K562 (cell line): ENCODE measurements around the gene ANK3. TPM values are rescaled to one million over a fixed set of nuclear protein-coding genes. Genes with fewer than 3 reads are reported as not detected.

Experiments used
- ATAC-seq: fragments of 200-7000 bp; cut with Tn5 transposase; 3 replicates; pipeline ENCODE4 v1.9.1; 2020; ENCODE audit warnings: moderate library complexity
- BruUV-seq: library from RNA; stranded (reverse); fragments of 400-500 nt; replicated peaks from 2 replicates; lab custom pipeline; 2021; lab: Mats Ljungman, UMichigan
- CTCF ChIA-PET: fragments of 300-600 bp; formaldehyde crosslinking; extraction: SDS; loops from one replicate; lab custom pipeline; 2021; ENCODE audit warnings: low intra/inter-chr PET ratio; lab: Yijun Ruan, JAX
- POLR2A ChIA-PET: fragments of 300-600, 350-650 bp; sonication (Branson Sonifier 250); formaldehyde crosslinking; extraction: SDS; loops from one replicate; lab custom pipeline; 2021; ENCODE audit warnings: antibody characterized with exemption, inconsistent platforms; lab: Yijun Ruan, JAX
- DNase-seq, 4 experiments: peaks; one replicate each; pipeline versions ENCODE4 v3.0.0 to v3.0.0-alpha.2; 2011 to 2018; ENCODE audit warnings: low spot score in 3 of 4, mixed read lengths in 3 of 4; ENCODE audit errors: extremely low read depth in 1 of 4
- FAIRE-seq: peaks from 2 replicates; lab custom pipeline; 2011; peaks lifted over from hg19 to GRCh38; lab: Jason Lieb, UNC
- H2AFZ ChIP-seq: 2 replicates; pipeline ENCODE4 v1.6.0; 2011; ENCODE audit warnings: low read depth, low read length, control low read depth, inconsistent platforms
- H3K27ac ChIP-seq: fragments of 200-600 bp; 3 replicates; pipeline ENCODE4 v1.8.0; 2011; ENCODE audit warnings: low read depth, mild to moderate bottlenecking, control low read depth, inconsistent platforms, low read length, moderate library complexity, mixed read lengths; ENCODE audit errors: extremely low read depth
- H3K27me3 ChIP-seq, 2 experiments: fragments of 300-600 bp in 1 of 2; 2 replicates in 1 of 2; 3 replicates in 1 of 2; pipeline versions ENCODE4 v1.6.0 to v1.8.0; 2011; ENCODE audit warnings: inconsistent platforms in 2 of 2, low read length in 2 of 2, mild to moderate bottlenecking in 1 of 2, mixed read lengths in 1 of 2, moderate library complexity in 1 of 2; ENCODE audit not compliant: control insufficient read depth in 2 of 2, insufficient read depth in 2 of 2
- H3K36me3 ChIP-seq: fragments of 300-600 bp; 3 replicates; pipeline ENCODE4 v1.8.0; 2011; ENCODE audit warnings: mild to moderate bottlenecking, low read length, inconsistent platforms; ENCODE audit not compliant: control insufficient read depth, insufficient read depth
- H3K4me1 ChIP-seq, 2 experiments: fragments of 200-600 bp in 1 of 2; replicated peaks in 1 of 2; 2 replicates in 1 of 2; 3 replicates in 1 of 2; pipeline versions ENCODE4 v1.5.1 to v1.8.0; 2011; ENCODE audit warnings: inconsistent platforms in 2 of 2, low read length in 2 of 2, mild to moderate bottlenecking in 1 of 2, mixed read lengths in 1 of 2, moderate library complexity in 1 of 2; ENCODE audit not compliant: control insufficient read depth in 2 of 2, insufficient read depth in 2 of 2
- H3K4me2 ChIP-seq: 2 replicates; pipeline ENCODE4 v1.6.1; 2011; ENCODE audit warnings: low read length, control low read depth, inconsistent platforms, mixed read lengths; ENCODE audit not compliant: insufficient read depth
- H3K4me3 ChIP-seq: fragments of 200-600 bp; sonication (generic), shearing (Covaris generic); 2 replicates; pipeline ENCODE4 v1.5.1; 2016; ENCODE audit warnings: control low read depth, inconsistent platforms
- H3K79me2 ChIP-seq: fragments of 200-600 bp; 3 replicates; pipeline ENCODE4 v1.8.0; 2011; ENCODE audit warnings: low read length, inconsistent platforms; ENCODE audit not compliant: control insufficient read depth, insufficient read depth
- H3K9ac ChIP-seq, 2 experiments: 2 replicates each; pipeline versions ENCODE4 v1.6.0 to v1.6.1; 2011; ENCODE audit warnings: low read depth in 2 of 2, low read length in 2 of 2, control low read depth in 1 of 2, inconsistent platforms in 1 of 2, mild to moderate bottlenecking in 1 of 2, mixed read lengths in 1 of 2; ENCODE audit not compliant: insufficient read depth in 1 of 2
- H3K9me1 ChIP-seq: one replicate; pipeline ENCODE4 v1.6.0; 2011; ENCODE audit warnings: inconsistent platforms, mild to moderate bottlenecking, low read length, moderate library complexity; ENCODE audit not compliant: control insufficient read depth, insufficient read depth
- H3K9me3 ChIP-seq: replicated peaks from 2 replicates; pipeline ENCODE4 v1.5.1; 2011; ENCODE audit warnings: low read depth, low read length, inconsistent platforms; ENCODE audit not compliant: control insufficient read depth, insufficient read depth
- H4K20me1 ChIP-seq: replicated peaks from 2 replicates; pipeline ENCODE4 v1.6.1; 2011; ENCODE audit warnings: low read length, inconsistent platforms, mixed read lengths; ENCODE audit not compliant: control insufficient read depth, insufficient read depth
- IFI16 ChIP-seq: fragments of 250-450 bp; sonication (Bioruptor Pico); IDR thresholded peaks from 2 replicates; pipeline ENCODE4 v2.1.2; 2022; ENCODE audit warnings: mild to moderate bottlenecking, inconsistent platforms
- RFX1 ChIP-seq: fragments of 450-650 bp; IDR thresholded peaks from 2 replicates; pipeline ENCODE4 v1.6.1; 2016; ENCODE audit warnings: mild to moderate bottlenecking, moderate library complexity
- TRIM28 ChIP-seq: fragments of 450-650 bp; IDR thresholded peaks from 2 replicates; pipeline ENCODE4 v1.6.1; 2017
- ZNF445 ChIP-seq: fragments of 250-450 bp; sonication (Bioruptor Pico); IDR thresholded peaks from 2 replicates; pipeline ENCODE4 v1.4.0; 2020; ENCODE audit warnings: low read depth, mild to moderate bottlenecking, moderate library complexity
- ZNF57 ChIP-seq: fragments of 450-650 bp; formaldehyde crosslinking; IDR thresholded peaks from 2 replicates; pipeline ENCODE4 v1.4.0; 2020; ENCODE audit warnings: mild to moderate bottlenecking, moderate library complexity
- WGBS: fragments of 100-300 bp; shearing (Covaris generic); methylation state at CpG from one replicate; pipeline ENCODE4 v1.1.6; 2016; ENCODE audit warnings: low coverage, mixed read lengths; ENCODE audit not compliant: insufficient coverage; ENCODE audit errors: missing lambda C conversion rate; 5-methylcytosine and 5-hydroxymethylcytosine counted together
- in situ Hi-C: fragments of 300-500 bp; cut with MboI; formaldehyde crosslinking; loops from 4 replicates; pipeline ENCODE4 v1.15.0; 2018; ENCODE audit warnings: inconsistent platforms, mixed read lengths
- intact Hi-C: fragments of 100-400 bp; cut with micrococcal nuclease; formaldehyde crosslinking; loops from 2 replicates; pipeline ENCODE4 v1.14.2; 2022
- polyA plus RNA-seq, 8 experiments: library from polyadenylated mRNA; depleted of rRNA in 4 of 8; stranded (reverse) in 5 of 8; unstranded in 3 of 8; fragments of >200 nt; fragmentation: Nextera tagmentation in 2 of 8; fragmentation: Illumina TruSeq in 1 of 8; extraction: Ambion mirVana in 2 of 8; extraction: Trizol in 1 of 8; gene quantifications; 2 replicates each; pipeline versions ENCODE4 v1.2.1 to v1.2.3, GENCODE V29; 2011 to 2014; ENCODE audit warnings: inconsistent platforms in 1 of 8, missing spikeins in 1 of 8
- total RNA-seq, 7 experiments: library from RNA; depleted of rRNA in 6 of 7; stranded (reverse); fragments of >200 nt in 6 of 7; fragmentation: Illumina TruSeq in 2 of 7; extraction: Trizol in 2 of 7; gene quantifications; 2 replicates each; pipeline versions ENCODE4 v1.2.1 to v1.2.3, GENCODE V29; 2011 to 2021; ENCODE audit warnings: low replicate concordance in 1 of 7
- TF ChIP-seq, protein P1 (sequence below): sonication (generic); formaldehyde crosslinking; IDR thresholded peaks from 2 replicates; pipeline ENCODE4 v1.8.0; 2023; ENCODE audit warnings: mild to moderate bottlenecking, missing genetic modification reagents
- TF ChIP-seq, protein P2 (sequence below): sonication (generic); formaldehyde crosslinking; IDR thresholded peaks from 2 replicates; pipeline ENCODE4 v1.8.0; 2022; ENCODE audit warnings: mild to moderate bottlenecking, missing genetic modification reagents
- TF ChIP-seq, protein P3 (sequence below): IDR thresholded peaks from 2 replicates; pipeline ENCODE4 v1.6.1; 2014; ENCODE audit warnings: antibody characterized with exemption
- TF ChIP-seq, protein P4 (sequence below): fragments of 450-650 bp; IDR thresholded peaks from 2 replicates; pipeline ENCODE4 v1.6.1; 2016; ENCODE audit warnings: low read depth

ANK3 gene
- total and polyA plus RNA-seq, 9 of the 15 experiments (the other 6 are each of a cell fraction or from before 2014, with no cell fraction given) = 10.0 to 32.3 (median 17.9) TPM

DNA sequence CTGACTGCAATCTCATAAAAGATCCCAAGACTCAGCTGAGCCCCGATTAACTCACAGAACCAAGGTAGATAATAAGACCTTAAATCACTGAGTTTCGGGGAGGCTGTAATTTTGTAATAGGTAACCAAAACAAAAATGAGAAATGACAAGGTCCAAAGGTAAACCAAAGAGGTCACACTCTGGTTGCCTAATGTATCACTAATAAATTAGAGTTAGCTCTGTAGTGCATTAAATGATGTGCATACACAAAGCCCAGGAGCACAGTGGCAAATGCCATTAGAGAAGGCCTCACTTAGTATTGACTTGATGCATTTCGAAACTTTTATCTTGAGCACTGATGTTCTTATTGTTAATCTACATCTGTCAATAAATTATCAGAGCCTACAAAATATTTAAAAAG lies 245.6 kb downstream of the ANK3 start:
- no peak for DNase-seq
- peaks cover 2 to 29% of the 10 kb centered on the region in 2 experiments; a peak in 3 of 5 replicates for H3K4me1 ChIP-seq
- H3K36me3 ChIP-seq = no peaks in the 10 kb centered on the region
- H3K9me1 ChIP-seq = no peaks in the 10 kb centered on the region
- ATAC-seq = no peak
- no peak overlapping the region for H3K4me3 ChIP-seq
- WGBS = 67% methylated on average over 3 of the region's 3 CpGs
- H2AFZ ChIP-seq = no peak overlapping the region
- H4K20me1 ChIP-seq = no peaks in the 10 kb centered on the region
- no peak overlapping the region for H3K9ac ChIP-seq
- in situ Hi-C loops = no loop called here
- no TSS peak for BruUV-seq
- H3K4me2 ChIP-seq = no peak overlapping the region
- TF ChIP-seq ZNF57 = no peak
- no peak for TF ChIP-seq RFX1
- TF ChIP-seq, protein P1, sequence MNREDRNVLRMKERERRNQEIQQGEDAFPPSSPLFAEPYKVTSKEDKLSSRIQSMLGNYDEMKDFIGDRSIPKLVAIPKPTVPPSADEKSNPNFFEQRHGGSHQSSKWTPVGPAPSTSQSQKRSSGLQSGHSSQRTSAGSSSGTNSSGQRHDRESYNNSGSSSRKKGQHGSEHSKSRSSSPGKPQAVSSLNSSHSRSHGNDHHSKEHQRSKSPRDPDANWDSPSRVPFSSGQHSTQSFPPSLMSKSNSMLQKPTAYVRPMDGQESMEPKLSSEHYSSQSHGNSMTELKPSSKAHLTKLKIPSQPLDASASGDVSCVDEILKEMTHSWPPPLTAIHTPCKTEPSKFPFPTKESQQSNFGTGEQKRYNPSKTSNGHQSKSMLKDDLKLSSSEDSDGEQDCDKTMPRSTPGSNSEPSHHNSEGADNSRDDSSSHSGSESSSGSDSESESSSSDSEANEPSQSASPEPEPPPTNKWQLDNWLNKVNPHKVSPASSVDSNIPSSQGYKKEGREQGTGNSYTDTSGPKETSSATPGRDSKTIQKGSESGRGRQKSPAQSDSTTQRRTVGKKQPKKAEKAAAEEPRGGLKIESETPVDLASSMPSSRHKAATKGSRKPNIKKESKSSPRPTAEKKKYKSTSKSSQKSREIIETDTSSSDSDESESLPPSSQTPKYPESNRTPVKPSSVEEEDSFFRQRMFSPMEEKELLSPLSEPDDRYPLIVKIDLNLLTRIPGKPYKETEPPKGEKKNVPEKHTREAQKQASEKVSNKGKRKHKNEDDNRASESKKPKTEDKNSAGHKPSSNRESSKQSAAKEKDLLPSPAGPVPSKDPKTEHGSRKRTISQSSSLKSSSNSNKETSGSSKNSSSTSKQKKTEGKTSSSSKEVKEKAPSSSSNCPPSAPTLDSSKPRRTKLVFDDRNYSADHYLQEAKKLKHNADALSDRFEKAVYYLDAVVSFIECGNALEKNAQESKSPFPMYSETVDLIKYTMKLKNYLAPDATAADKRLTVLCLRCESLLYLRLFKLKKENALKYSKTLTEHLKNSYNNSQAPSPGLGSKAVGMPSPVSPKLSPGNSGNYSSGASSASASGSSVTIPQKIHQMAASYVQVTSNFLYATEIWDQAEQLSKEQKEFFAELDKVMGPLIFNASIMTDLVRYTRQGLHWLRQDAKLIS (CRISPR knock-in tag) = no peak
- TF ChIP-seq IFI16 (CRISPR knock-in tag) = no peak
- TF ChIP-seq, protein P2, sequence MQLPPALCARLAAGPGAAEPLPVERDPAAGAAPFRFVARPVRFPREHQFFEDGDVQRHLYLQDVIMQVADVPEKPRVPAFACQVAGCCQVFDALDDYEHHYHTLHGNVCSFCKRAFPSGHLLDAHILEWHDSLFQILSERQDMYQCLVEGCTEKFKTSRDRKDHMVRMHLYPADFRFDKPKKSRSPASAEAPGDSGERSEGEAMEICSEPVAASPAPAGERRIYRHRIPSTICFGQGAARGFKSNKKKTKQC (CRISPR knock-in tag) = no peak
- no peak for TF ChIP-seq ZNF445
- TF ChIP-seq, protein P3, sequence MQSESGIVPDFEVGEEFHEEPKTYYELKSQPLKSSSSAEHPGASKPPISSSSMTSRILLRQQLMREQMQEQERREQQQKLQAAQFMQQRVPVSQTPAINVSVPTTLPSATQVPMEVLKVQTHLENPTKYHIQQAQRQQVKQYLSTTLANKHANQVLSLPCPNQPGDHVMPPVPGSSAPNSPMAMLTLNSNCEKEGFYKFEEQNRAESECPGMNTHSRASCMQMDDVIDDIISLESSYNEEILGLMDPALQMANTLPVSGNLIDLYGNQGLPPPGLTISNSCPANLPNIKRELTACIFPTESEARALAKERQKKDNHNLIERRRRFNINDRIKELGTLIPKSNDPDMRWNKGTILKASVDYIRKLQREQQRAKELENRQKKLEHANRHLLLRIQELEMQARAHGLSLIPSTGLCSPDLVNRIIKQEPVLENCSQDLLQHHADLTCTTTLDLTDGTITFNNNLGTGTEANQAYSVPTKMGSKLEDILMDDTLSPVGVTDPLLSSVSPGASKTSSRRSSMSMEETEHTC = no peak
- TF ChIP-seq, protein P4, sequence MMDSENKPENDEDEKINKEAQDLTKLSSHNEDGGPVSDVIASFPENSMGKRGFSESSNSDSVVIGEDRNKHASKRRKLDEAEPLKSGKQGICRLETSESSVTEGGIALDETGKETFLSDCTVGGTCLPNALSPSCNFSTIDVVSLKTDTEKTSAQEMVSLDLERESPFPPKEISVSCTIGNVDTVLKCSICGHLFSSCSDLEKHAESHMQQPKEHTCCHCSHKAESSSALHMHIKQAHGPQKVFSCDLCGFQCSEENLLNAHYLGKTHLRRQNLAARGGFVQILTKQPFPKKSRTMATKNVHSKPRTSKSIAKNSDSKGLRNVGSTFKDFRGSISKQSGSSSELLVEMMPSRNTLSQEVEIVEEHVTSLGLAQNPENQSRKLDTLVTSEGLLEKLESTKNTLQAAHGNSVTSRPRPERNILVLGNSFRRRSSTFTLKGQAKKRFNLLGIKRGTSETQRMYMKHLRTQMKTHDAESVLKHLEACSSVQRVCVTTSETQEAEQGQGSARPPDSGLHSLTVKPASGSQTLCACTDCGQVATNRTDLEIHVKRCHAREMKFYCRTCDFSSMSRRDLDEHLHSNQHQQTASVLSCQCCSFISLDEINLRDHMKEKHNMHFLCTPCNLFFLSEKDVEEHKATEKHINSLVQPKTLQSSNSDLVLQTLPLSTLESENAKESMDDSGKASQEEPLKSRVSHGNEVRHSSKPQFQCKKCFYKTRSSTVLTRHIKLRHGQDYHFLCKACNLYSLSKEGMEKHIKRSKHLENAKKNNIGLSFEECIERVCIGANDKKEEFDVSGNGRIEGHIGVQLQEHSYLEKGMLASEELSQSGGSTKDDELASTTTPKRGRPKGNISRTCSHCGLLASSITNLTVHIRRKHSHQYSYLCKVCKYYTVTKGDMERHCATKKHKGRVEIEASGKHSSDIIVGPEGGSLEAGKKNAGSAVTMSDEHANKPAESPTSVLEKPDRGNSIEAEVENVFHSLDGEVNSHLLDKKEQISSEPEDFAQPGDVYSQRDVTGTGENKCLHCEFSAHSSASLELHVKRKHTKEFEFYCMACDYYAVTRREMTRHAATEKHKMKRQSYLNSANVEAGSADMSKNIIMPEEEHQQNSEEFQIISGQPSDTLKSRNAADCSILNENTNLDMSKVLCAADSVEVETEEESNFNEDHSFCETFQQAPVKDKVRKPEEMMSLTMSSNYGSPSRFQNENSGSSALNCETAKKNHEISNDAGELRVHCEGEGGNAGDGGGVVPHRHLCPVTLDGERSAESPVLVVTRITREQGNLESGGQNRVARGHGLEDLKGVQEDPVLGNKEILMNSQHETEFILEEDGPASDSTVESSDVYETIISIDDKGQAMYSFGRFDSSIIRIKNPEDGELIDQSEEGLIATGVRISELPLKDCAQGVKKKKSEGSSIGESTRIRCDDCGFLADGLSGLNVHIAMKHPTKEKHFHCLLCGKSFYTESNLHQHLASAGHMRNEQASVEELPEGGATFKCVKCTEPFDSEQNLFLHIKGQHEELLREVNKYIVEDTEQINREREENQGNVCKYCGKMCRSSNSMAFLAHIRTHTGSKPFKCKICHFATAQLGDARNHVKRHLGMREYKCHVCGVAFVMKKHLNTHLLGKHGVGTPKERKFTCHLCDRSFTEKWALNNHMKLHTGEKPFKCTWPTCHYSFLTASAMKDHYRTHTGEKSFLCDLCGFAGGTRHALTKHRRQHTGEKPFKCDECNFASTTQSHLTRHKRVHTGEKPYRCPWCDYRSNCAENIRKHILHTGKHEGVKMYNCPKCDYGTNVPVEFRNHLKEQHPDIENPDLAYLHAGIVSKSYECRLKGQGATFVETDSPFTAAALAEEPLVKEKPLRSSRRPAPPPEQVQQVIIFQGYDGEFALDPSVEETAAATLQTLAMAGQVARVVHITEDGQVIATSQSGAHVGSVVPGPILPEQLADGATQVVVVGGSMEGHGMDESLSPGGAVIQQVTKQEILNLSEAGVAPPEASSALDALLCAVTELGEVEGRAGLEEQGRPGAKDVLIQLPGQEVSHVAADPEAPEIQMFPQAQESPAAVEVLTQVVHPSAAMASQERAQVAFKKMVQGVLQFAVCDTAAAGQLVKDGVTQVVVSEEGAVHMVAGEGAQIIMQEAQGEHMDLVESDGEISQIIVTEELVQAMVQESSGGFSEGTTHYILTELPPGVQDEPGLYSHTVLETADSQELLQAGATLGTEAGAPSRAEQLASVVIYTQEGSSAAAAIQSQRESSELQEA = no peak
- TF ChIP-seq TRIM28 = no peak
- TF ChIP-seq, all 486 proteins: peak for 0
- no peak for FAIRE-seq
- CTCF ChIA-PET = no interaction called here
- Histone ChIP-seq H3K79me2 (no peaks in the 10 kb centered on the region), H3K27ac (no peak overlapping the region), H3K9me3 (no peaks in the 10 kb centered on the region), H3K27me3 (no peaks in the 10 kb centered on the region)
- POLR2A ChIA-PET = interaction anchor here (1.2 kb wide), 1 partner anchor 10 kb away, joined by 3 read pairs; no protein-coding TSS in a partner anchor
- intact Hi-C loops = no loop called here
